HepG2 (cell line): Measurements from ENCODE around the gene AMOTL2.

Source experiments
- ATF6 ChIP-seq: sonication (generic); formaldehyde crosslinking; conservative IDR thresholded peaks from 2 replicates; pipeline ENCODE4 v1.4.0; 2020; ENCODE audit warnings: missing genetic modification reagents
- E2F5 ChIP-seq: sonication (generic); formaldehyde crosslinking; conservative IDR thresholded peaks from 2 replicates; pipeline ENCODE4 v1.4.0; 2020; ENCODE audit warnings: missing genetic modification reagents
- ESRRA ChIP-seq: sonication (generic); formaldehyde crosslinking; IDR thresholded peaks from 2 replicates; pipeline ENCODE4 v1.5.1; 2020; ENCODE audit warnings: mild to moderate bottlenecking, low read depth, missing genetic modification reagents
- FOXK2 ChIP-seq: fragments of 450-650 bp; IDR thresholded peaks from 2 replicates; pipeline ENCODE4 v1.6.1; 2016
- GABPA ChIP-seq, 2 experiments: IDR thresholded peaks; 2 replicates each; pipeline ENCODE4 v1.6.1; 2011 to 2016; ENCODE audit warnings: low read depth in 2 of 2, low read length in 1 of 2, missing biosample characterization in 1 of 2, missing genetic modification characterization in 1 of 2
- MZF1 ChIP-seq: sonication (generic); formaldehyde crosslinking; IDR thresholded peaks from 2 replicates; pipeline ENCODE4 v1.8.1; 2023; ENCODE audit warnings: mild to moderate bottlenecking, missing genetic modification reagents, borderline replicate concordance
- TBX2 ChIP-seq: sonication (generic); formaldehyde crosslinking; IDR thresholded peaks from 2 replicates; pipeline ENCODE4 v1.5.0; 2020; ENCODE audit warnings: missing genetic modification reagents, mild to moderate bottlenecking, borderline replicate concordance

DNA sequence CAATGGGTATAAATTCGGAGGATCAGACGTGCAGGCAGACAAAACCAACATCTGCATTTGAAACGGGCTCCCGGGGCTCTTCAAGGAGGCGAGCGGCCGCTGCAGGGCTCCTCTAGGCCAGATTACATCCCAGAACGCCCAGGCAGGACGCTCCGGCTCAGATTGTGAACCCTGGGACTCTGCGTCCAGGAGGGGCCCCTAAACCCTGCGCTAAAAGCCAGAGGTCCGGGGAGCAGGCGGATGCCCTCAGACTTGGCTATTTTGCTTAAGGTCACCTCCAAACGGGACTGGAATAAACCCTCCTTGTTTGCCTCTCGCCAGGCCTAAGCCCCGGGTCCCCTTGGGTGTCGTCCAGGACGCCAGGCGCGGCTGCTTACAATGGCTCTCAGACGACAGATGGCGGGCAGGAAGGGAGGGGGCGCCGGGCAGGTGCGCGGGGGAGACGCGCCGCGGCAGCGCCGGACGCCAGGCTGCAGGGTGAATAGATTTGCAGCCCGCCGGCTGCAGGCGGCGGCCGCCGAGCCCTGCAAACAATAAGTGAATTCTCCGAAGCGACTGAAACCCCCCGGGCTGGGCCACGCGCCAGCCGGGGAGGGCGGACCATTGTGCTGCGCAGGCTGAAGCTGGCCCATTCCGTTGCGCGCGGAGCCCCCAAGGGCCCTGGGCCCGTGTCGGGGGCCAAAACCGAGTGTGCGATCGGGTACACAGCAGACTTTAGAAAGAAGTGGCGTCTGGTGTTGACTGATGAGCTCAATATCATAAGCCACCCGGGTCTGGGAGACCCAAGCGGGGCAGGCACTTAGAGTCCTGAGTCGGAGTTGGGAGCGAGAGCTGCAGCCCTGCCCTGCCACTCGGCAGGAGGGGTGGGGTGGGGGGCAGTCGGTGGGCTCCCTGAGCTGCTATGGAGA, 32.3 kb upstream of the AMOTL2 start:
- TF ChIP-seq TBX2 (CRISPR knock-in tag) (no peak), GABPA (IDR thresholded peaks at IDR 0.05; ENCODE audit: low read depth, low read length) (no peak), GABPA (CRISPR knock-in tag; IDR thresholded peaks at IDR 0.05; ENCODE audit: low read depth) (no peak), E2F5 (CRISPR knock-in tag) (no peak), FOXK2 (no peak), ESRRA (CRISPR knock-in tag) (no peak), ATF6 (CRISPR knock-in tag) (no peak), MZF1 (CRISPR knock-in tag) (no peak)
